ENCODE data around the gene LDAF1. TPM values are rescaled to one million over a fixed set of nuclear protein-coding genes. Genes with fewer than 3 reads are reported as not detected.
"Not testable (repeated sequence)": the region's sequence is repeated elsewhere in the genome, so short reads cannot be mapped to it uniquely, and the experiment has no call there.

LDAF1 gene
- 7.5 and 12.3 TPM in 2 replicates for total RNA-seq (2014; rRNA removed; shearing (Covaris generic))
- polyA plus RNA-seq (2015; cell fraction: cytosol; rRNA removed) = 13.0 TPM in 2 replicates
- 4.4 and 5.9 TPM in 2 replicates for polyA plus RNA-seq (2015; cell fraction: nucleus; rRNA removed)

GRCh38 chr16:21158208-21159110 lies at the start of gene LDAF1:
TSS of gene LDAF1 (plus strand) at chr16:21158674. CDS start at chr16:21161183, 2,509 bp downstream.
- peak; percentile 81 for DNase-seq (ENCODE audit: low read depth)

- not testable (repeated sequence) for DNase-seq (ENCODE audit: low read depth)
Measured at GRCh38 chr16:21115551-21115950, 42.9 kb upstream of the LDAF1 start.

DNA sequence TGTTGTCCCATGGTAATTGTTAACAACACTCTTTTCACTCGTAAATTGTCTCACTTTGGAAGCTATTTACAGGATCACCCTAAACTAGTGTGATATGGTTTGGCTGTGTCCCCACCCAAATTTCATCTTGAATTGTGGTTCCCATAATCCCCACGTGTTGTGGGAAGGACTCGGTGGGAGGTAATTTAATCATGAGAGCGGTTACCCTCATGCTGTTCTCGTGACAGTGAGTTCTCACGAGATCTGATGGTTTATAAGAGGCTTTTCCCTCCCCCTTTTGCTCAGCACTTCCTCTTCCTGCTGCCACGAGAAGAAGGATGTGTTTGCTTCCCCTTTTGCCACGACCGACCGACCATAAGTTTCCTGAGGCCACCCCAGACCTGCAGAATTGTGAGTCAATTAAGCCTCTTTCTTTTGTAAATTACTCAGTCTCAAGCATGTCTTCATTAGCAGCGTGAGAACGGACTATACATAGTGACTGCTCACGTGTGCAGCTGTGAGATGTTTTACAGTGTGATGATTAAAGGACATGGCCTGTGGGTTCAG lies 42.3 kb upstream of the LDAF1 start:
- DNase-seq (ENCODE audit: low read depth) = peak; percentile 24

DNA sequence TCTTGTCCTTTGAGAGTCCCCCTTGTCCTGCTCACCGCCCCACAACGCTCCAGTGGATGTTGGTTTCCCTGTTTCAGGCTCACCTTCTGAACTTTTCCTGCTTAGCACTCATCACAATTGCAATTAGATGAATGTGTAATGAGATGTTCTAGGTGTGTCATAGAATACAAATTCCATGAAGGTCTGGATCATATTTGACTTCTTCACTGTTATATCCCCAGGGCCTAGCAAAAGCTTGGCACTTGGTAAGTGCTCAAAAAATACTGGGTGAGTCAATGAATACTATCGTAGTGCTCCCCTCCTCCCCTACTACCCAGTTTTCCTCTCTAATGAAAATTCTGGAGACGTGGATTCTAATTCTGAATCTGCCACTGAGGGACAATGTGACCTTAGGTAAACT lies 40.9 kb upstream of the LDAF1 start:
- no peak for DNase-seq (ENCODE audit: low read depth)

GRCh38 chr16:21120976-21121520 lies 37.4 kb upstream of the LDAF1 start:
- DNase-seq (ENCODE audit: low read depth) = no peak

DNA sequence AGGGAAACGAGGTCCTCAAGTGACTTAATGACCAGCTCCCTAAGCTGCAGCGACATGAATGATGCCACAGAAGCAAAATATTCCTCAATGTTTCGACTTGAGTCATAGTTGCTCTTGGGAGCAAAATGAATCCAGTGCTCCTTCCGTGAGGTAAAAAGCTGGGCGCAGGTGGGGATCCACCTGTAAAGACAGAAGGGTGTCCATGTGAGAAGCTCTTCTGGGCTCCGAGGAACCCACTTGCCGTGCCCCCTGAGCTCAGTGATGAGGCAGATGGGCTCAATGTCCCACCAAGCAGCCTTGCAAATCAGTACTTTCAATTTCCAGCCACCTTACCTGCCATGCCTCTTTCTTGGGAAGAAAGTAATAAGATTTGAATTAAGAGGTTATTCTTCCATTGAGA lies 33.3 kb upstream of the LDAF1 start:
- no peak for DNase-seq (ENCODE audit: low read depth)

DNA sequence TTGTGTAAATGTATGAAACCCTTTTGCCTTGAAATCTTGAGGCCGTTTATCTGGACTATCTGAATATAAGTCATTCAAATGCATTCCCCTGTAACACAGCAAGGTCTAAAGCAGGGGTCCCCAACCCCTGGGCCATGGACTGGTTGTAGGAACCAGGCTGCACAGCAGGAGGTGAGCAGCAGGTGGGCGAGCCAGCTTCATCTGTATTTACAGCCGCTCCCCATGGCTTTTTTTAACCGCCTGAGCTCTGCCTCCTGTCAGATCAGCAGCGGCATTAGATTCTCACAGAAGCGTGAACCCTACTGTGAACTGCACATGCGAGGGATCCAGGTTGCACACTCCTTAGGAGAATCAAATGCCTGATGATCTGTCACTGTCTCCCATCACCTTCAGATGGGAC lies 32.0 kb upstream of the LDAF1 start:
- no peak for DNase-seq (ENCODE audit: low read depth)

DNA sequence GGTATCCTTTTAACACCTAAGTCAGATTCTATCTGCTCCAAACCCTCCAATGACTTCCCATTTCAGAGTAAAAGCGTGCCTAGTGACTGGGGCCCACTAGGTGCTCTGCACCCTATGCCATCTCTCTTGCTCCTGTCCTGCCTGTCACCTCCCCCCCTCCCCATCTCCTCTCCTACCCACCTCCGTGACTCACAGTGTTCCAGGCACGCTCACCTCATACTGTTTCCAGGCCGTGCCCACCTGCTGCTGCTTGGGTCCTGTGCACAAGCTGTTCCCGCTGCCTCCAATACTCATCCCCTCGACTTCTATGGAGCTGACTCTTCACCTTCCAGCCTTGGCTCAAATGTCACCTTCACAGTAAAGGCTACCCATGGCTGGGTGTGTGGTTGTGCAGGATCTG lies 29.5 kb upstream of the LDAF1 start:
- no peak for DNase-seq (ENCODE audit: low read depth)

DNA sequence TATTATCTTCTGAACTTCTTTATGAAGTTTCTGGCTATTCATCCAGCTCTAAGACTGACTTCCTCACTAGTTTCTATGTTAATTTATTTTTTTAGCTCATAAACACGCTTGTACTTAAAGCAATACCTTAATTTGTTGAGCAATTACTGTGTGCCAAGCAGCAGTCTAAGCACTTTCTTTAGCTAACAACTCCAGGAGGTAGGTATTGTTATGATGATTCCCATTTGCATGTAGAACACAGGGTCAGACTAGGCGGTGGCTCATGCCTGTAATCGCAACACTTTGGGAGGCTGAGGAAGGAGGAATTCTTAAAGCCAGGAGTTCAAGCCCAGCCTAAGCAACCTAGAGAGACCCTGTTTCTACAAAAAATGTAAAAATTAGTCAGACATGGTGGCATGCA lies 27.7 kb upstream of the LDAF1 start:
- DNase-seq (ENCODE audit: low read depth) = no peak

DNA sequence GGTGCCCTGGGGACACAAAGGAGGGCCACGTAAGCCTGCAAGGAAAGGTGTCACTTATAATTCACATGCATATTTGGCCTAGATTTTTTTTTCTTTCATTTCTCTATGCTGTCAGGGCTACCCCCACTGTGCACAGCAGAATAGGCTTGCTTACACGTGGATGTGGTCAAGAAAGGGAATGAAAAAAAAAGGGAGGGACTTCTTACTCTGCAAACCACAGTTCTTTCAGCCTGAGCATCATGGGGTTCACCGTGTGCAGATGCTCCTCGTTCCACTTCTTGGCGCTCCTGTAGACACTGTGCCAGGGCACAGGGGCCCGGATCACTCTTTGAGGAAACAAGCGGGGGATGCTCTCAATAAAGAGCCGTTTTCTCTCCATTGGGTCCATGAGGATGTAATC lies 24.4 kb upstream of the LDAF1 start:
- no peak for DNase-seq (ENCODE audit: low read depth)

DNA sequence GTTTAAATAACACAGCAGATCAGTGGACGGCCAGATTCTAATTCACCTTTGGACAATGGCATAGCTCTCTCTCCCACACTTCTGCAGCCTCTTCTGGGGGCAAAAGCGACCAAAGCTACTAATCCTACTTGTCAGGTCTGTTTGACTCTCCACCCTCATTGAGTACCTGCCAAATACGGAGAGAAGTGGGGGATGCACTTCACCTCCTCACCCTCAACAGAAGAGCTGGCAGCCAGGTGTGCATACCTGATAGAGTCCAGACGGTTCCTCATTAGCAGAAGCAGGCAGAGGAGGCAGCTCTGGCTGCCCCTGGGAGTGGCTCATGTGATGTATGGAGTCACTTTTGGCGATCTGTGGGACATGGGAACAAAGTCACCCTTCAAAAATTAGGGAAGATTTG lies 12.7 kb upstream of the LDAF1 start:
- no peak for DNase-seq (ENCODE audit: low read depth)

GRCh38 chr16:21150375-21151001 lies 8.0 kb upstream of the LDAF1 start, which contains the start of gene DNAH3:
TSS of gene DNAH3 (minus strand) at chr16:21150846. CDS start at chr16:21150319, 527 bp downstream.
- DNase-seq (ENCODE audit: low read depth) = no peak

DNA sequence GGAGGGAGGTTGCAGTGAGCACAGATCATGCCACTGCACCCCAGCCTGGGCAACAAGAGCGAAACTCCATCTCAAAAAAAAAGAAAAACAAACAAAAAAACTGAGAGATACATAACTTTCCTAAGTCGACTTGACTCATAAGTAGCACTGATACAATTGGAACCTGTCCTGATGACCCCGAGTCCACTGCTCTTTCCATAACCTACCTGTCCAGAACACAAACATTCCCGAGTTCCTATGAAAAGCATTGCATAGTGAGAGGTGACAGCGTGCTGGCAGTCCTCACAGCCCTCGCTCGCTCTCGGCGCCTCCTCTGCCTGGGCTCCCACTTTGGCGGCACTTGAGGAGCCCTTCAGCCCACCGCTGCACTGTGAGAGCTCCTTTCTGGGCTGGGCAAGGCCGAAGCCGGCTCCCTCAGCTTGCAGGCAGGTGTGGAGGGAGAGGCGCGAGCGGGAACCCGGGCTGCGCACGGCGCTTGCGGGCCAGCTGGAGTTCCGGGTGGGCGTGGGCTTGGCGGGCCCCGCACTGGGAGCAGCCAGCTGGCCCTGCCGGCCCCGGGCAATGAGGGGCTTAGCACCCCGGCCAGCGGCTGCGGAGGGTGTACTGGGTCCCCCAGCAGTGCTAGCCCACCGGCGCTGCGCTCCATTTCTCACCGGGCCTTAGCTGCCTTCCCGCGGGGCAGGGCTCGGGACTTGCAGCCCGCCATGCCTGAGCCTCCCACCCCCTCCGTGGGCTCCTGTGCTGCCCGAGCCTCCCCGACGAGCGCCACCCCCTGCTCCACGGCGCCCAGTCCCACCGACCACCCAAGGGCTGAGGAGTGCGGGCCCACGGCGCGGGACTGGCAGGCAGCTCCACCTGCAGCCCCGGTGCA lies 6.1 kb upstream of the LDAF1 start:
- not testable (repeated sequence) for DNase-seq (ENCODE audit: low read depth)

DNA sequence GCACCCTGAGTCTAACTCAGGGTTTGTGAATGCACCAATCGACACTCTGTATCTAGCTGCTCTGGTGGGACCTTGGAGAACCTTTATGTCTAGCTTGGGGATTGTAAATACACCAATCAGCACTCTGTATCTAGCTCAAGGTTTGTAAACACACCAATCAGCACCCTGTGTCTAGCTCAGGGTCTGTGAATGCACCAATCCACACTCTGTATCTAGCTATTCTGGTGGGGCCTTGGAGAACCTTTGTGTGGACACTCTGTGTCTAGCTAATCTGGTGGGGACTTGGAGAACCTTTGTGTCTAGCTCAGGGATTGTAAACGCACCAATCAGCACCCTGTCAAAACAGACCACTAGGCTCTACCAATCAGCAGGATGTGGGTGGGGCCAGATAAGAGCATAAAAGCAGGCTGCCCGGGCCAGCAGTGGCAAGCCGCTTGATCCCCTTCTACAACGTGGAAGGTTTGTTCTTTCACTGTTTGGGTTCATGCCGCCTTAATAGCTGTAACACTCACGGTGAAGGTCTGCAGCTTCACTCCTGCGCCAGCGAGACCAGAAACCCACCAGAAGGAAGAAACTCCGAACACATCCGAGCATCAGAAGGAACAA lies 5.2 kb upstream of the LDAF1 start:
- DNase-seq (ENCODE audit: low read depth) = not testable (repeated sequence)

DNA sequence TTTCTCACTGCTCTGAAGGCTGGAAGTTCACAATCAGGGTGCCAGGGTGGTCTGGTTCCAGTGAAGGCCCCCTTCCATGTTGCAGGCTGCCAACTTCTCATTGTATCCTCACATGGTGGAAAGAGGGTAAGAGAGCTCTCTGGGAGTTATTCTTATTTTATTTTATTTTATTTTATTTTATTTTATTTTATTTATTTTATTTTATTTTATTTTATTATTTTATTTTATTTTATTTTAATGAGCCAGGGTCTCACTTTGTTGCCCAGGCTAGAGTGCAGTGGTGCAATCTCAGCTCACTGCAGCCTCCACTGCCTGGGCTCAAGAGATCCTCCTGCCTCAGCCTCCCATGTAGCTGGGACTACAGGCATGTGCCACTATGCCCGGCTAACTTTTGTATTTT lies 2.5 kb upstream of the LDAF1 start:
- DNase-seq (ENCODE audit: low read depth) = not testable (repeated sequence)

- DNase-seq (ENCODE audit: low read depth) = peak; percentile 76
Measured at GRCh38 chr16:21156767-21157467, 1.6 kb upstream of the LDAF1 start.

- no peak for DNase-seq (ENCODE audit: low read depth)
Measured at GRCh38 chr16:21157632-21158031, 842 bp upstream of the LDAF1 start.

DNA sequence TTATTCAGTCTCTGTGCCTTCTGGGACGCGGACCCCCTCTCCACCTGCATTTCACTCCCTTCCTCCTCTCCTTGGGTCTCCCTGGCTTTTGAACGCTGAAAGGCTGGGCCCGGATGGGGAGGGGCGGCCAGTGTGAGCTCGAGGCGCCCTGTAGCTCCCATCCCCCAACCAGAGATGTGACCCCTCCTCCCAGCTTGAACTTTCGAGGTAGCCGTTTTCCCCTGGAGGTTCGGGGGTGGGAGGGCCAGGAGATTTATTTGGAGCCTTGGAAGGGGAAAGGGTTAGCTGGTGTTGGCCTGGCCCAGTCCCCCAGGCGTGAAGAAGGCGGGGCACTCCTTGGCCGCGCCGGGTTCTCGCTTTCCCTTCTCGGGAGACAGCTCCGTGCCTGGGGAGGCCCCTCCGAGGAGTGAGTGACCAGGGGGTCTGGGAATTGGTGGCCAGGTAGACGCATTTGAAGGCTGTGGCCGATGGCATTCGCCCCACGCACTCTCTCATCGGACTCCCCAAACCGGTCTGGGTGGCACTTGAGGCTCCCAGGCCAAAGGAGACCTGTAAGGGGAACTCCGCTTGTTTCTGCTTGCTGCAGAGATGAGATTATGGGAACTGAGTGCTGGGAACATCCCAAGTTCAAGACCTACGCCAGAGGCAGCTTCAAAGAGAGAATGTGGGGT lies 942 bp downstream of the LDAF1 start:
- DNase-seq (ENCODE audit: low read depth) = no peak

DNA sequence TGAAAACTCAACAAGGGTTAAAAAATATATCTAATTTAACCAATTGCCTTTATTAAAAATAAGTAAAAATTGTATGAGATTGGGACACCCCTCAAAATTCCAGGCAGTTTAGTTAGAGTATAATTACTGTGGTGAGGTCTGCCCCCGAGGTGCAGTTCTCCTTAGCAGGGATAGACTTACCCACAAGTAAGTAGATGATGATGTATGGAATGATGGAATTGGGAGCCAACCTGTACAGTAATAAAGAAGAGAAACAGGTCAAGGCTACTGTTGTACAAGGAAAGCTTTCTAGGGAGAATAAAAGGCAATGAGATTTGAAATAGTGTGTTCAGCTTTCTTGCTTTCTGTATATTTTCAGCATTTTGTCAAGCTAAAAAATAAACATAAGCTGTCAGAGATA lies 1.8 kb downstream of the LDAF1 start:
- DNase-seq (ENCODE audit: low read depth) = no peak

Measured in HT1080 (cell line).